GM18505 (cell line): ENCODE data around the gene RFWD3.
"Not testable (repeated sequence)": the region's sequence is repeated elsewhere in the genome, so short reads cannot be mapped to it uniquely, and the experiment has no call there.

Experiments used
- ATAC-seq: cut with Tn5 transposase; IDR thresholded peaks from one replicate; pipeline ENCODE4 v1.9.1; 2021; ENCODE audit not compliant: unreplicated experiment
- POLR2A ChIP-seq: IDR thresholded peaks from 4 replicates; pipeline ENCODE4 v1.6.1; 2011; ENCODE audit warnings: borderline replicate concordance; ENCODE audit not compliant: insufficient read depth, insufficient read length; ENCODE audit errors: extremely low read depth

The RFWD3 gene

DNA sequence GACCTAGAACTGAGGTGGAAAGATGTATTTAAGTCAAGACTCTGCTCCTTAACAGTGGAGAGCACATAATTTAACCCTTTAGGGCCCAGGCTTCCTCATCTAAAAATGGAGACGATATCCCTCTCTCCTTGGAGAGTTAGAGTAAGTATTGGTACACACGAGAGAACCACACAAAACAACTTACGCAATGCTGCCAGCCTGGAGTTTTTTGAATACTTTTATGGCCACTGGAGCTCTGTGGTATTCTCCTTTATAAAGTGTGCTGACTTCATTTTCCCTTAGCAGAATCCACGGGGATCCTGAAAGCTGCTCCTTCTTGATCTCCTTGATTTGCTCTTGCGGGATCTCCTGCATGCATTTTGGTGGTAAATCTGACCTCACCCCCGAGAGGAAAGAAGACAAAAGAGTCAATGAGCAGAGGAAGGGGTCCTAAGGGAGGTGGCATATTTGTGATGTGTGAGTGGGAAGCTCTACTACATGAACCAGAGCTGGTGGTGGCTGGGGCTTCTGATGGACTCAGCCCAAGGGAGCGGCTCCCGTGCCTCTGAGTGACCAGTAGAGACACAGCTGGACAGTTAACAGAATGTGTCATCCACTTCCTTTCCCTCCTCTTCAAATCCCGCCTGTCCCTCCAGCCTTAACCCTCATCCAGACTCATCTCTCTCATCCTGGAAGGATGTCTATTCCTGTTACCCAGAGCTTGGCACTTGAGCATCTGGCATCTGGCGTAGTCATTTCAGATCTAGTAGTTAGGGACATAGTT, 24.6 kb upstream of the RFWD3 start:
- ATAC-seq: no peak
- no peak for TF ChIP-seq POLR2A

DNA sequence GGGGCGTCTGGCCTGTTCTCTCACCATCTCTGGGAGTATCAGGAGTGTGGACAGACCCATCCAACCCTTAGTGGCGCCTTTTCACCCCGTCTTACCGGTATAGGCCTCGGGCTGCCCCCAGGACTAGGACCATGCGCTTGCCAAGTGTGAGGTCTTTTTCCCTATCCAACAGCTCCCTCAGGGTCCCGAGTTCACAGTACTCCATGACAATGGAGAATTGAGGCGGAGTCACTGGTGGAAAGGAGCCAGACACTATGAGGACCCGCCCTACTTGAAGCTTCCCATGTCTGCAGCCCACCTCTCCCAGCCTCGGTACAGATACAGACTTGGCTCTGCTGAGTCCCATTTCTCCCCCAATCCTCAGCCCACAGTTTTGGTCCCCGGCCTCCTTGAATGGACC, 15.9 kb upstream of the RFWD3 start:
- no peak for ATAC-seq
- no peak for TF ChIP-seq POLR2A

DNA sequence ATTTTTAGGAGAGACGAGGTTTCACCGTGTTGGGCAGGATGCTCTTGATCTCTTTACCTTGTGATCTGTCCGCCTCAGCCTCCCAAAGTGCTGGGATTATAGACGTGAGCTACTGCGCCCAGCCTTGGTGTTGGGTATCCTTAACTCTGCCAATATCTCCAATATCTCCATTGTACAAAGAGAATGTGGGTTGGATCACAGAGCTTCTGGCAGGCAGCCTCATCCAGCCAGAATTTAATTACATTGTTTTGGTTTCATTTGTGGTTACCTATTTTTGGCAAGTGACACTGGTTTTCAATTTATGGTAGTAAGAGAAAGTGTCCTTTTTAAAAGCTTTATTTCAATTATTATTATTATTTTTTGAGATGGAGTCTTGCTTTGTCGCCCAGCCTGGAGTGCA, 14.0 kb upstream of the RFWD3 start:
- ATAC-seq: no peak
- TF ChIP-seq POLR2A: no peak

DNA sequence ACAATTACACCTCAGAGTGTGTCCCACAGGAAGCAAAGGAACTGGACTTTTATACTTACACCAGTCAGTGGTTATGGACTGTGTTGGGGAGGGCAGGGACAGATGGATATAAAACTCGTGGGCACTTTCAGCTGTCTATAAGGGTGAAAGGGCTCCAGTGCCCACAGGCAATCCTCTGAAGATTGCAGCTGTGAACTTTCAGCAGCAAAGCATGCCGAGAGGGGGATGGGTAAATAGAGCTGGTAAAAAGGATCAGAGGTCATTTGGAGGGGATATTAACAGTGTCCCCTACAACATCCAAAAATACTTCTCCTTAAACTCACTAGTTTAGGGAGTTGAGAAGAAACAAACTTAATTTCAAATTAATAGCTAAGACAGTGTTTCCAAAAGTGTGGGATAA, 13.3 kb upstream of the RFWD3 start:
- no peak for TF ChIP-seq POLR2A
- no peak for ATAC-seq

DNA sequence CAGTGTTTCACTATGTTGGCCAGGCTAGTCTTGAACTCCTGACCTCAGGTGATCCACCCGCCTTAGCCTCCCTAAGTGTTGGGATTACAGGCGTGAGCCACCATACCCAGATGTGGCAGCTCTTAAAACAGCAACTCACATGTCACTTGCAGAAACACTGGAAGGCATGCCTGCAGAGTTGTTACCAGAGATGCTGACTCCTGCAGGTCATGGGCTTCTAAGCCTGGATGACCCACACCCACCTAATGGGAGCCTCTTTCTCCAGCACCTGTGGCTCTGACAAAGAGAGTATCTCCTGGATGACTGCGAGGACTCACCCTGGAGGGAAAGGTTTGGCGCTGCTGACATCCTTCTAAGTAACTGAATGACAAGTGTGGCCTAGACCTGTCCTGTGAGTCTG, 11.2 kb upstream of the RFWD3 start:
- no peak for ATAC-seq

DNA sequence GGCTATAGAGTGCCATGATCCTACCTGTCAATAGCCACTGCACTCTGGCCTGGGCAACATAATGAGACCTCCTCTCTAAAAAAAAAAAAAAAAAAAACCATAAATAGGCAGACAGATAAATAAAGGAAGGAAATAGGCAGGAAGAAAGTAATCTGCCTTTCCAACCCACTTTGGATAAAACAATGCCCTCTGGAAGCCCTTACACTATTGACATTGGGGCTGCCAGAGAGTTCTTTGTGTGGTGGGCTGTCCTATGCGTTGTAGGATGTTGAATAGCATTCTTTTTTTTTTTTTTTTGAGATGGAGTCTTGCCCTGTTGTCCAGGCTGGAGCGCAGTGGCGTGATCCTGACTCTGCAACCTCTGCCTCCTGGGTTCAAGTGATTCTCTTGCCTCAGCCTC, 7.2 kb upstream of the RFWD3 start:
- TF ChIP-seq POLR2A: no peak
- no peak for ATAC-seq

More for the DNA sequence above, 11.2 kb upstream of the RFWD3 start:
- TF ChIP-seq POLR2A: no peak

DNA sequence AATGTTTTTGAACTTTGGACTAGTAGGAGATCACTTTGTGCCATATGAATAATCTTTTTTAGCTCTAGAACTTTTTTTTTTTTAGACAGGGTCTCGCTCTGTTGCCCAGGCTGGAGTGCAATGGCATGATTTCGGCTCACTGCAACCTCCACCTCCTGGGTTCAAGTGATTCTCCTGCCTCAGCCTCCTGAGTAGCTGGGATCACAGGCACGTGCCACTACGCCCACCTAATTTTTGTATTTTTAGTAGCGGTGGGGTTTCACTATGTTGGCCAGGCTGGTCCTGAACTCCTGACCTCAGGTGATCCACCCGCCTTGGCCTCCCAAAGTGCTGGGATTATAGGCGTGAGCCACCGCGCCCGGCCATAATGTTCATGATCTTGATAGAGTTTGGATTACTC, 2.2 kb upstream of the RFWD3 start:
- not testable (repeated sequence) for ATAC-seq

DNA sequence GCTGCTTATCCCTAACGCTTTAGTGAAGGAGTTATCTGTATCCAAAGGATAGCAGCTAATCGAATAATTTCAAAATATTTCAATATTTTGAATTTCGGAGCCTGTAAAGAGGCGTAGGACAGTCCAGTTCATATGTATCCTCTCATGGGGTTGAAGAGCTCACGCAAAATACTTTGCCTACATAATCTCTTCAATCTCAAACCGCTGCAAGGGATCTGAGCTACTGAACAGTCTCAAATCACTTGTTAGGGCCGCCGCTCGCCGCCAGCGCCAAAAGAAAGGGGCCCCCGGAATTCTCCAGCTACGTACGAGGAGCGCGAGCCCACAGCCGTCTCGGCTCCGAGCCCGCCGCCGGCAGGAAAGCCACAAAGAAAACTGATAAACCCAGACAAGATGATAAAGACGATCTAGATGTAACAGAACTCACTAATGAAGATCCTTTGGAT, 601 bp upstream of the RFWD3 start:
- ATAC-seq: no peak

DNA sequence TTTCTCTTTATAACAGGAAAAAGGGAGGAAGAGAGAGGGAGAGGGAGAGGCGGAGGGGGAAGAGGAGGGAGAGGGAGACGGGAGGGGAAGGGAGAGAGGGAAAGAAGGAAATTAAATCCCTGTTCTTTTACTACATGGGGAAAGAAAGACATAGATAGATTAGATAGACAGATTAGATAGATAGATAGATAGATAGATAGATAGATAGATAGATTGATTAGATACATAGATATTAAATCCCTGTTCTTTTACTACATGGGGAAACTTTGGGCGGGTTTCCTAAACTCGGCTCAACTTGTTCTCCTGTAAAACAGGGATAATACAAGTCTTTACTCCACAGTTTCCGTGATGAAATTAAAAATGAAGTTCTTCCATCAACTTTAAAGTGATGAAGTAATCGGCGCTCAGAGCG, 661 bp downstream of the RFWD3 start:
- no peak for ATAC-seq
- TF ChIP-seq POLR2A: no peak

More for the DNA sequence above, 601 bp upstream of the RFWD3 start:
- TF ChIP-seq POLR2A: no peak

DNA sequence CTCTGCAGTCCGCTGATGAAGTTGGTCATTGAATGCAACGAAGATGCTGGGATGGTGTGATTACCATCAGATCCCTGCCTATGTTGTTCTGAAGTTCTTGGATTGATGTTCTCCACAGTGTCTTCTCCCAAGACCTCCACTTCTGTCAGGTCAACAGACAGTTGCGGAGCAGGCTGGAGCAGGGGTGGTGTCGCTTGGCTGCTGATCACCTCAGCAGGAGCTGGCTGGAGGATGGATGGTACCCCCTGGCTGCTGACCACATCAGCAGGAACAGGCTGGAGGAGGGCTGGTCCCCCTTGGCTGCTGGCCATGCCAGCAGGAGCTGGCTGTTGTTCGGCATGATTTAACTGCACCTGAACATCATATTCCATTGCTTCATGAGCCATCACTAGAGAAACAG, 5.6 kb downstream of the RFWD3 start:
- no peak for TF ChIP-seq POLR2A
- ATAC-seq: no peak

DNA sequence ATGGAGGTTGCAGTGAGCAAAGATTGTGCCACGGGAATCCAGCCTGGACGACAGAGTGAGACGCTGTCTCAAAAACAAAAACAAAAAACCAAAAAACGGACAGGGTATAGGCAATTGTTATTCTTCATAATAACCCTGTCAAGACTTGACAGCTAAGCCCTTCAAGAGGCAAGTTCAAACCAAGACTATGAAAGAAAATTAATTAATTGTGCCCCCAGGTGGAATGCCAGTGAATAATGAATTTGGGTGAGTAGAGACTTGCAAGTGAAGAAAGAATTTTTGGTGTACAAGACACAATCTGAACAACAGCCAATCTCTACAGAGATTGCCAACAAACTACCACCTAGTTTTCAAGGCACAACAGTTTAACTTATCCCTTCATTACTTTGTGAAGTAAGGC, 6.3 kb downstream of the RFWD3 start:
- ATAC-seq: no peak
- TF ChIP-seq POLR2A: no peak

DNA sequence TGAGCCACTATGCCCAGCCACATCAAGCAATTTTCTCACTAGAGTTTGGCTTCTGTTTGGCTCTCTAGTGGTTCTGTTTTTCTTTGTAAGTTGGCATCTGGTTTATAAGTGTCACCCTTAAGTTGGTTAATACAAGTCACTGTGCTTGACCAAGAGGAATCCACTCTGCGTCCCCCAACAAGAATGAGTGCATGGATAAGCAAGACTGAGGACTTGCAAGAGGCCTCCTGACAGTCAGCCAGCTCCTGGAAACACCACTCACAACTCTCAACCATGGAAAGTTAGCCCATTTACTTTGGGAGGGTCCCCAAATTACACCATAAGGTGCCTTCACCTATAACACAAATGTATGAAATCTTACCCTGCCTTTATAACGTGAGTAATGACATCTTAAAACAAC, 7.6 kb downstream of the RFWD3 start:
- TF ChIP-seq POLR2A: no peak
- ATAC-seq: no peak

DNA sequence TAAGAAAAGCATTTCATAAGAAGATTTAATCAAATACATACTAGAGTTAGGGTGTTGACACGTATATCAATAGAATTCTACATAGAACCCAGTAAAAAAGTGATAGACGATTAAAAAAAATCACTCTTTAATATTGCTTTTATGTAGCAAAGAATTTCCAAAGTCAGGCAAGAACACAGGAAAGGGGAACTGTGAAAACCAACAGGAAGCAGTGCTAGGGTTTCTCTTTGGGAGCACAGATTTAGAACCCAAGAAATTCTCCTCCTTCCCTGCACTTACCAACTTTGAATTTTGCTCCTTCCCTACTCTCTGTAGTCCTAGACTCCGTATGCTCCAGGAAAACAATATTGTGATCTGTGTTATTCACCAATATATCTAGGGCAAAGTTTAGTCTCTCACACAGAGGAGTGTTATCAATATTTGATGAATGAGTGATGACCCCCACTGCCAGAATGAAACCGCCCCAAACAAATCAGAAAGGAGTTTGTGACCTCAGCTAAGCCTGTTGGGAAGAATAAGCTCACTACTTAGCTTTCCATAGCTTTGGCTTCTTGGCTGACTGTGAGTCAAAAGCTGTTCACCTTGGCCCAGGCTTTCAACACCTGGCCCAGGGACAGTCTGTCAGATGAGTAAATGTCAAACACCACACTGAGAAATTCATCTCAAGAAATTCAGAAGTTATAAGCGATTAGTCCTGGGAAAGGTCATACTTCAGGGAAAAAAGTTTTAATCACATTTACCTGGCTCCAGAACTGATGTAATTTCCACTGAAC, 8.6 kb downstream of the RFWD3 start:
- no peak for TF ChIP-seq POLR2A

DNA sequence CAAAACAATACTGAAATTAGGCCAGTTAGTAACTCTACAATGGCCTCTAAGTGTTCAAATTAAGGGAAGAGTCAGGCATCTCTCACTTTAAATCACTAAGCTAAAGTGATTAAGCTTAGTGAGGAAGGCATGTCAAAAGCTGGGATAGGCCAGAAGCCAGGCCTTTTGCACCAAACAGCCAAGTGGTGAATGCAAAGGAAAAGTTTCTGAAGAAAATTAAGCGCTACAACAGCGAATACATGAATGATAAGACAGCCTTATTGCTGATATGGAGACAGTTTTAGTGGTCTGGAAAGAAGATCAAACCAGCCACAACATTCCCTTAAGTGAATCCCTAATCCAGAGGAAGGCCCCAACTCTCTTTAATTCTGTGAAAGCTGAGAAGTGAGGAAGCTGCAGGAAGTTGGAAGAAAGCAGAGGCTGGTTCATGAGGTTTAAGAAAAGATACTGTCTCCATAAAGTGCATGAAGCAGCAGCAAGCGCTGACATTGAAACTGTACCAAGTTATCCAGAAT, 12.1 kb downstream of the RFWD3 start:
- no peak for TF ChIP-seq POLR2A

More for the DNA sequence above, 8.6 kb downstream of the RFWD3 start:
- ATAC-seq: no peak

DNA sequence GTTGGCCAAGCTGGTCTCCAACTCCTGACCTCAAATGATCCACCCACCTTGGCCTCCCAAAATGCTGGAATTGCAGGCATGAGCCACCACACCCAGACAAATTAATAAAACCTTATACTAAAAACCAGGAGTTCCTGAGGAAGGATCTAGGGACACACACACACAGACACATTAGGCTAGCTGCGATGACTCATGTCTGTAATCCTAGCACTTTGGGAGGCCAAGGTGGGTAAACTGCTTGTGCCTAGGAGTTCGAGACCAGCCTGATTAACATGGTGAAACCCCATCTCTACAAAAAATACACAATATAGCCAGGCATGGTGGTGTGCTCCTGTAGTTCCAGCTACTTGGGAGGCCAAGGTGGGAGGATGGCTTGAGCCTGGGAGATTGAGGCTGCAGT, 13.8 kb downstream of the RFWD3 start:
- ATAC-seq: not testable (repeated sequence)

More for the DNA sequence above, 12.1 kb downstream of the RFWD3 start:
- no peak for ATAC-seq
